Measurements from ENCODE around the gene SLC22A23. TPM values are rescaled to one million over a fixed set of nuclear protein-coding genes. Genes with fewer than 3 reads are reported as not detected.

SLC22A23 gene
- total RNA-seq, 4 donors from 2014 or later, result 8.3 to 22.5 (median 12.8) TPM

GRCh38 chr6:3260772-3261517 is 195.9 kb downstream of the SLC22A23 start:
- DNase-seq (ENCODE audit: low spot score) (no peak), ATAC-seq (ENCODE audit: low FRiP score) (no peak)
- no peak for TF ChIP-seq CTCF (IDR thresholded peaks at IDR 0.05)

GRCh38 chr6:3260296-3260695 is 196.6 kb downstream of the SLC22A23 start:
- no peak for ATAC-seq (ENCODE audit: low FRiP score)
- DNase-seq (ENCODE audit: low spot score), result no peak
- TF ChIP-seq CTCF (IDR thresholded peaks at IDR 0.05), result no peak

GRCh38 chr6:3259491-3259958 is 197.3 kb downstream of the SLC22A23 start:
- DNase-seq (ENCODE audit: low spot score) (no peak), ATAC-seq (ENCODE audit: low FRiP score) (peak; percentile 7)
- TF ChIP-seq CTCF (IDR thresholded peaks at IDR 0.05), result no peak

- peak; percentile 94 for ATAC-seq (ENCODE audit: low FRiP score)
- no peak for TF ChIP-seq CTCF (IDR thresholded peaks at IDR 0.05)
Measured at GRCh38 chr6:3258720-3259490, 197.9 kb downstream of the SLC22A23 start, which contains the start of gene PSMG4. PSMG4 (plus strand) TSS chr6:3258947; CDS start chr6:3259023, 76 bp downstream.

GRCh38 chr6:3258201-3258600 is 198.6 kb downstream of the SLC22A23 start:
- no peak for TF ChIP-seq CTCF (IDR thresholded peaks at IDR 0.05)
- DNase-seq (ENCODE audit: low spot score) (no peak), ATAC-seq (ENCODE audit: low FRiP score) (no peak)

More at GRCh38 chr6:3258720-3259490, 197.9 kb downstream of the SLC22A23 start, which contains the start of gene PSMG4:
- peak; percentile 79 for DNase-seq (ENCODE audit: low spot score)

- no peak for TF ChIP-seq CTCF (IDR thresholded peaks at IDR 0.05)
- DNase-seq (ENCODE audit: low spot score) (no peak), ATAC-seq (ENCODE audit: low FRiP score) (no peak)
Measured at GRCh38 chr6:3253597-3253961, 203.3 kb downstream of the SLC22A23 start.

Data from omental fat pad (tissue), 4 donors.